MCF 10A (cell line): ENCODE measurements around the gene CAMSAP1. TPM values are rescaled to one million over a fixed set of nuclear protein-coding genes. Genes with fewer than 3 reads are reported as not detected.

Experiments used
- BruUV-seq: library from RNA; stranded (reverse); fragments of 400-500 nt; replicated peaks from 2 replicates; lab custom pipeline; 2021; lab: Mats Ljungman, UMichigan
- CTCF ChIA-PET: fragments of 300-600 bp; sonication (Branson Sonifier 250); formaldehyde crosslinking; extraction: SDS; loops from one replicate; lab custom pipeline; 2021; ENCODE audit warnings: antibody characterized with exemption, inconsistent platforms; lab: Yijun Ruan, JAX
- POLR2A ChIA-PET: fragments of 300-600, 350-650 bp; sonication (Branson Sonifier 250); formaldehyde crosslinking; extraction: SDS; loops from one replicate; lab custom pipeline; 2020; ENCODE audit warnings: antibody characterized with exemption, inconsistent platforms; lab: Yijun Ruan, JAX
- DNase-seq: peaks from one replicate; pipeline ENCODE4 v3.0.0-alpha.2; 2018; ENCODE audit not compliant: unreplicated experiment
- H3K27ac Mint-ChIP-seq: one replicate; pipeline ENCODE4 v1.8.0; 2022; ENCODE audit warnings: mild to moderate bottlenecking, low read depth, mixed read lengths; ENCODE audit not compliant: unreplicated experiment
- H3K27me3 Mint-ChIP-seq: one replicate; pipeline ENCODE4 v1.8.0; 2022; ENCODE audit warnings: mixed read lengths; ENCODE audit not compliant: insufficient read depth, unreplicated experiment
- H3K36me3 Mint-ChIP-seq: one replicate; pipeline ENCODE4 v1.8.0; 2022; ENCODE audit warnings: mild to moderate bottlenecking, moderate library complexity, mixed read lengths; ENCODE audit not compliant: insufficient read depth, unreplicated experiment
- H3K4me1 Mint-ChIP-seq: one replicate; pipeline ENCODE4 v1.8.0; 2022; ENCODE audit warnings: mixed read lengths; ENCODE audit not compliant: insufficient read depth, unreplicated experiment
- H3K4me3 Mint-ChIP-seq: one replicate; pipeline ENCODE4 v1.8.0; 2022; ENCODE audit warnings: mild to moderate bottlenecking, moderate library complexity, mixed read lengths; ENCODE audit not compliant: unreplicated experiment
- H3K9me3 Mint-ChIP-seq: one replicate; pipeline ENCODE4 v1.8.0; 2022; ENCODE audit warnings: mixed read lengths; ENCODE audit not compliant: unreplicated experiment
- CTCF ChIP-seq: fragments of 200-600 bp; IDR thresholded peaks from one replicate; pipeline ENCODE4 v1.8.0; 2022; ENCODE audit warnings: antibody characterized with exemption, mild to moderate bottlenecking; ENCODE audit not compliant: unreplicated experiment
- intact Hi-C: fragments of 100-400 bp; cut with micrococcal nuclease; formaldehyde crosslinking; loops from 2 replicates; pipeline ENCODE4 v1.14.1; 2022
- total RNA-seq: library from RNA; stranded (reverse); gene quantifications from 2 replicates; pipeline ENCODE4 v1.2.3, GENCODE V29; 2022

CAMSAP1 gene
- total RNA-seq, 1 experiment from 2014 or later: 39.5 TPM

- no TSS peak for BruUV-seq
- ChIA-PET CTCF (interaction anchor here (0.7 kb wide), 1 partner anchor 205 kb away, joined by 3 read pairs; no protein-coding TSS in a partner anchor), POLR2A (no interaction called here)
- intact Hi-C loops: no loop called here
- no peak overlapping the region for H3K27ac Mint-ChIP-seq
- DNase-seq: no peak
- no peaks in the 10 kb centered on the region for H3K36me3 Mint-ChIP-seq
- H3K4me3 Mint-ChIP-seq: no peak overlapping the region
- H3K27me3 Mint-ChIP-seq: peaks cover 18% of the 10 kb centered on the region
- H3K4me1 Mint-ChIP-seq: no peaks in the 10 kb centered on the region
- no peaks in the 10 kb centered on the region for H3K9me3 Mint-ChIP-seq
- no peak for TF ChIP-seq CTCF
These were observed 146.9 kb downstream of the CAMSAP1 start for GRCh38 chr9:135760465-135760864.

- Mint-ChIP-seq H3K4me3 (no peak overlapping the region), H3K9me3 (no peaks in the 10 kb centered on the region), H3K27ac (no peak overlapping the region), H3K36me3 (no peaks in the 10 kb centered on the region), H3K4me1 (no peaks in the 10 kb centered on the region), H3K27me3 (peaks cover 18% of the 10 kb centered on the region)
- TF ChIP-seq CTCF: no peak
- intact Hi-C loops: no loop called here
- DNase-seq: no peak
- CTCF ChIA-PET: interaction anchor here (0.7 kb wide), 1 partner anchor 206 kb away, joined by 3 read pairs; no protein-coding TSS in a partner anchor
- POLR2A ChIA-PET: no interaction called here
- no TSS peak for BruUV-seq
These were observed 147.6 kb downstream of the CAMSAP1 start for GRCh38 chr9:135759676-135760300.

DNA sequence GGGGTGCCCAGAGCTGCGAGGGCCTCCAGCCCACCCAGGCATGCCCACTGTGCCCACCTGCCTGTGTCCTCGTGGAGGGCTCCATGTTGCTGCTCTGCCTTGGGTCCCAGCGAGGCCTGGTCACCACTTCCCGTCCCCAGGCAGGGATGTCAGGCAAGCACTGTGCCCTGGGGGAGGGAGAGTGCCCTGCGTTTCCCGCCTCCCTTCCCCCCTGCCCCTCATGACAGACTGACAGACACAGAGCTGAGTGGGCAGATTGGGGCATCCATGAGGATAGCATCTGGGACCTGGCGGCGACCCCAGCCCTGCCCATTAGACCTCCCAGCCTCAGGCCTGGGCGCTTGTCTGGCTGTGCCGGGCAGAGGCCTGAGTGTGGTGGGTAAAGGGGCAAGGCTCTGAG is 148.5 kb downstream of the CAMSAP1 start:
- no TSS peak for BruUV-seq
- ChIA-PET CTCF (no interaction called here), POLR2A (interaction anchor here (0.7 kb wide), 1 partner anchor 385 kb away, joined by 3 read pairs; no protein-coding TSS in a partner anchor)
- H3K9me3 Mint-ChIP-seq: no peaks in the 10 kb centered on the region
- no peak overlapping the region for H3K27ac Mint-ChIP-seq
- no peaks in the 10 kb centered on the region for H3K4me1 Mint-ChIP-seq
- peaks cover 18% of the 10 kb centered on the region for H3K27me3 Mint-ChIP-seq
- intact Hi-C loops: no loop called here
- no peak for DNase-seq
- TF ChIP-seq CTCF: no peak
- H3K4me3 Mint-ChIP-seq: no peak overlapping the region
- H3K36me3 Mint-ChIP-seq: no peaks in the 10 kb centered on the region

Other genes with a start within 250 kb of the CAMSAP1 start
- gene LCN9, start 244.2 kb downstream of the CAMSAP1 start, total RNA-seq: not detected in 2 replicates
- not detected in 2 replicates for gene SOHLH1, start 208.1 kb downstream of the CAMSAP1 start, total RNA-seq
- not detected in 2 replicates for gene KCNT1, start 205.4 kb downstream of the CAMSAP1 start, total RNA-seq
- gene UBAC1, start 53.8 kb upstream of the CAMSAP1 start, total RNA-seq: 32.5 and 34.7 TPM in 2 replicates
- 16.5 and 20.2 TPM in 2 replicates for gene NACC2, start 187.7 kb upstream of the CAMSAP1 start, total RNA-seq
- gene TMEM250, start 211.3 kb upstream of the CAMSAP1 start, total RNA-seq: 43.2 and 45.4 TPM in 2 replicates